ENCODE data around the gene NCK1. TPM values are rescaled to one million over a fixed set of nuclear protein-coding genes. Genes with fewer than 3 reads are reported as not detected.
A peak's percentile ranks its signal among the peaks of the same experiment; 100 is the strongest.
"Not testable (repeated sequence)": the region's sequence is repeated elsewhere in the genome, so short reads cannot be mapped to it uniquely, and the experiment has no call there.

NCK1 gene
- total RNA-seq, 6 donors from 2014 or later, result 26.2 to 61.7 (median 44.8) TPM

GRCh38 chr3:136891934-136892855 lies 30.2 kb downstream of the NCK1 start:
- Histone ChIP-seq H3K36me3 (peaks cover 0 to 5% (median 0%) of the 10 kb centered on the region in 4 donors), H3K9me3 (peaks cover 0 to 4% (median 0%) of the 10 kb centered on the region in 4 donors), H3K27me3 (no peaks in the 10 kb centered on the region), H3K4me3 (no peak overlapping the region), H3K27ac (peak overlapping the region in 1 of 4 donors; percentile 55), H3K4me1 (peaks cover 11 to 16% (median 15%) of the 10 kb centered on the region in 4 donors)
- no peak for TF ChIP-seq EP300 (IDR thresholded peaks at IDR 0.05)
- no peak for TF ChIP-seq POLR2A (IDR thresholded peaks at IDR 0.05)
- TF ChIP-seq, protein P1, sequence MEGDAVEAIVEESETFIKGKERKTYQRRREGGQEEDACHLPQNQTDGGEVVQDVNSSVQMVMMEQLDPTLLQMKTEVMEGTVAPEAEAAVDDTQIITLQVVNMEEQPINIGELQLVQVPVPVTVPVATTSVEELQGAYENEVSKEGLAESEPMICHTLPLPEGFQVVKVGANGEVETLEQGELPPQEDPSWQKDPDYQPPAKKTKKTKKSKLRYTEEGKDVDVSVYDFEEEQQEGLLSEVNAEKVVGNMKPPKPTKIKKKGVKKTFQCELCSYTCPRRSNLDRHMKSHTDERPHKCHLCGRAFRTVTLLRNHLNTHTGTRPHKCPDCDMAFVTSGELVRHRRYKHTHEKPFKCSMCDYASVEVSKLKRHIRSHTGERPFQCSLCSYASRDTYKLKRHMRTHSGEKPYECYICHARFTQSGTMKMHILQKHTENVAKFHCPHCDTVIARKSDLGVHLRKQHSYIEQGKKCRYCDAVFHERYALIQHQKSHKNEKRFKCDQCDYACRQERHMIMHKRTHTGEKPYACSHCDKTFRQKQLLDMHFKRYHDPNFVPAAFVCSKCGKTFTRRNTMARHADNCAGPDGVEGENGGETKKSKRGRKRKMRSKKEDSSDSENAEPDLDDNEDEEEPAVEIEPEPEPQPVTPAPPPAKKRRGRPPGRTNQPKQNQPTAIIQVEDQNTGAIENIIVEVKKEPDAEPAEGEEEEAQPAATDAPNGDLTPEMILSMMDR (IDR thresholded peaks at IDR 0.05), result no peak
- TF ChIP-seq POLR2AphosphoS5 (IDR thresholded peaks at IDR 0.05), result no peak
- DNase-seq (no peak), ATAC-seq (ENCODE audit: low FRiP score in 2 of 2) (no peak)
- WGBS, 2 donors, result 45 to 50% methylated on average over 2 of the region's 2 CpGs

GRCh38 chr3:136893848-136894443 lies 31.9 kb downstream of the NCK1 start:
- TF ChIP-seq POLR2A (IDR thresholded peaks at IDR 0.05) (no peak), POLR2AphosphoS5 (IDR thresholded peaks at IDR 0.05) (peak in 1 of 2 donors; percentile 15), EP300 (IDR thresholded peaks at IDR 0.05) (peak in 2 of 4 donors; percentile 68 to 76)
- TF ChIP-seq, protein P1 (IDR thresholded peaks at IDR 0.05), result no peak
- WGBS, 2 donors, result 59 to 63% methylated on average over 5 of the region's 5 CpGs
- peak overlapping the region in 2 of 4 donors; percentile 13 to 35 for H3K27ac ChIP-seq
- DNase-seq (no peak), ATAC-seq (ENCODE audit: low FRiP score in 2 of 2) (no peak)
- no peaks in the 10 kb centered on the region for H3K27me3 ChIP-seq
- peaks cover 0 to 4% (median 0%) of the 10 kb centered on the region in 4 donors for H3K9me3 ChIP-seq
- no peak overlapping the region for H3K4me3 ChIP-seq
- peaks cover 18 to 26% (median 22%) of the 10 kb centered on the region in 4 donors for H3K4me1 ChIP-seq
- peaks cover 0 to 5% (median 0%) of the 10 kb centered on the region in 4 donors for H3K36me3 ChIP-seq

DNA sequence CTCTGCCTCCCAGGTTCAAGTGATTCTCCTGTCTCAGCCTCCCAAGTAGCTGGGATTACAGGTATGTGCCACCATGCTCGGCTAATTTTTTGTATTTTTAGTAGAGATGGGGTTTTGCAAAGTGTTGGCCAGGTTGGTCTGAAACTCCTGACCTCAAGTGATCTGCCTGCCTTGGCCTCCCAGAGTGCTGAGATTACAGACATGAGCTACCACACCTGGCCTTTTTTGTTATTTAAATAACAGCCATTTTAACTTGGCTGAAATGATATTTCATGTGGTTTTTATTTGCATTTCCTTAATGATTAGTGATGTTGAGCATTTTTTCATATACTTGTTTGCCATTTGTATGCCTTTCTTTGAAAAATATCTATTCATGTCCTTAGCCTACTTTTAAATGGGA lies 35.2 kb downstream of the NCK1 start:
- H3K27ac ChIP-seq; H3K36me3 ChIP-seq; H3K4me3 ChIP-seq; H3K9me3 ChIP-seq; H3K27me3 ChIP-seq; ATAC-seq (ENCODE audit: low FRiP score in 2 of 2); DNase-seq: not testable (repeated sequence)
- H3K4me1 ChIP-seq, result peaks cover 25 to 39% (median 30%) of the 10 kb centered on the region in 4 donors
- WGBS, 2 donors, result 86% methylated on average over 1 of the region's 1 CpG

DNA sequence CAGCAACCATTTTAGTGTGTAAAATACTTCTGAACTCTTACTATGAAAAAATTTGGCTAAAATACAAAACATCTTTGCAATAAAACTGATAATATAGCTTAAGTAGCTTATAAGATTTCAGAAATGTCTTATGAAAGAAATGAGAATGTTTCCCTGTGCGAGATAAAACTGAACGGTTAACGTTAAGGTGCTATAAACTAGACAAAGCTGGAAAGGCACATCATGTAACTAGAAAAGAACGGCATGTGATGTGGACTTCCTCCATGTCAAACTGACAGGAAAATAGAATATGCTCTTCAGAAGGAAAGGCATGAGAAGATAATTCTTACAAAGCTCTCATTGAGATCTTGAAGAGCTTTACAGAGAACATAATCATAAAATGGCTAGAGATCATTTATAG lies 36.5 kb downstream of the NCK1 start:
- WGBS, 2 donors, result 39 to 57% methylated on average over 4 of the region's 4 CpGs
- peaks cover 23 to 36% (median 26%) of the 10 kb centered on the region in 4 donors for H3K4me1 ChIP-seq
- H3K4me3 ChIP-seq, result no peak overlapping the region
- TF ChIP-seq EP300 (IDR thresholded peaks at IDR 0.05), result peak in 2 of 4 donors; percentile 77 to 90
- no peak for TF ChIP-seq POLR2AphosphoS5 (IDR thresholded peaks at IDR 0.05)
- TF ChIP-seq, protein P1 (IDR thresholded peaks at IDR 0.05), result no peak
- TF ChIP-seq POLR2A (IDR thresholded peaks at IDR 0.05), result no peak
- H3K36me3 ChIP-seq, result no peaks in the 10 kb centered on the region
- DNase-seq (no peak), ATAC-seq (ENCODE audit: low FRiP score in 2 of 2) (no peak)
- peaks cover 0 to 1% (median 0%) of the 10 kb centered on the region in 4 donors for H3K9me3 ChIP-seq
- H3K27me3 ChIP-seq, result no peaks in the 10 kb centered on the region
- peak overlapping the region; percentile 23 to 71 (median 52) for H3K27ac ChIP-seq

DNA sequence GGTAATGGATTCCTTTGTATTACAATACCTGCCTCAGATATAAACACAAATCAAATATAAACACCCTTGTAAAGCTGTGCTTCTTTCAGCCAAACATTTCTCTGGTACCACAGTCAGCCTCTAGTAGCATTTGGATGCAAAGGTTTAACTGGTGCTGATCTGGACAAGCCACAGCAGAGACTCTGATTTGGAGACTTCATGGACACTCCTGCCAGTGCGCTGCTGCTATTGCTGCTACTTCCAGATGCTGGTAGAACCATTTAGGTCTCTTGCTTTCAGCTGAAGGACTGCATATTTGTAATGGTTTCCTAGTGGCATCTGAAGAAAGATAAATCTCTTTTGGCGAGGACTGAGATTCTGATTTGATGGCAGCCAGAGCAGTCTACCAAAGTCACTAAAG lies 36.9 kb downstream of the NCK1 start:
- no peak for ATAC-seq (ENCODE audit: low FRiP score in 2 of 2)
- TF ChIP-seq EP300 (IDR thresholded peaks at IDR 0.05), result no peak
- TF ChIP-seq POLR2AphosphoS5 (IDR thresholded peaks at IDR 0.05), result no peak
- TF ChIP-seq, protein P1 (IDR thresholded peaks at IDR 0.05), result no peak
- no peak for TF ChIP-seq POLR2A (IDR thresholded peaks at IDR 0.05)
- 82 to 83% methylated on average over 2 of the region's 2 CpGs for WGBS, 2 donors
- H3K27ac ChIP-seq, result peak overlapping the region; percentile 23 to 71 (median 52)
- H3K27me3 ChIP-seq, result no peaks in the 10 kb centered on the region
- DNase-seq, result no peak
- peaks cover under 1 to 5% (median 4%) of the 10 kb centered on the region in 4 donors for H3K9me3 ChIP-seq
- peaks cover 19 to 32% (median 23%) of the 10 kb centered on the region in 4 donors for H3K4me1 ChIP-seq
- H3K4me3 ChIP-seq, result no peak overlapping the region
- no peaks in the 10 kb centered on the region for H3K36me3 ChIP-seq

Data from upper lobe of left lung (tissue), 6 donors.